ENCODE measurements around the gene CKS1B. TPM values are rescaled to one million over a fixed set of nuclear protein-coding genes. Genes with fewer than 3 reads are reported as not detected.

CKS1B gene
- polyA plus RNA-seq, 1 experiment: 111 TPM

DNA sequence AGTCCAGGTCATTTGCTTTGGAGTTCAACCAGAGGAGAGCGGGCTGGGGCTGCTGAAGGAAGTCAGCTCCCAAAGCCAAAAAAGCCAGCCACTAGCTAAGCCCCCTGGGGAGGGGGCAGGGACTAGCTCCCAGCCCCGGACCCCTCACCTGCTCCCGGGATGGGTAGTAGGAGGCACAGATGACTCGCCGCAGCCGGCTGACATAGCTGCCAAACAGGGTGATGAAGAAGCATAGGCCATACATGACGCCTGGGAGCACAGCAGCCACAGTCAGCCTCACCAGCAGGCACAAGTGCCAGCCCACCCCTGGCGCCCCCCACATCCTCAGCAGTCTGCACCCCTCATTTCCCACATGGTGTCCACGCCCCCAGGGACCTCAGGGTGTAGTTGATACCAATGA, 51.7 kb downstream of the CKS1B start:
- H3K36me3 ChIP-seq (ENCODE audit: control insufficient read depth, insufficient read depth, low read length): no peaks in the 10 kb centered on the region
- ChIA-PET POLR2A (no interaction called here), CTCF (interaction anchor here (1.0 to 1.5 kb wide), 2 partner anchors 10 to 12 kb away, joined by 3 to 4 read pairs; no protein-coding TSS in a partner anchor)
- no peak overlapping the region for H3K4me3 ChIP-seq (ENCODE audit: low read depth, low read length)
- DNase-seq (ENCODE audit: low read depth): no peak
- H3K27me3 ChIP-seq (ENCODE audit: control insufficient read depth, insufficient read depth, low read length): no peaks in the 10 kb centered on the region
- TF ChIP-seq, protein P1, sequence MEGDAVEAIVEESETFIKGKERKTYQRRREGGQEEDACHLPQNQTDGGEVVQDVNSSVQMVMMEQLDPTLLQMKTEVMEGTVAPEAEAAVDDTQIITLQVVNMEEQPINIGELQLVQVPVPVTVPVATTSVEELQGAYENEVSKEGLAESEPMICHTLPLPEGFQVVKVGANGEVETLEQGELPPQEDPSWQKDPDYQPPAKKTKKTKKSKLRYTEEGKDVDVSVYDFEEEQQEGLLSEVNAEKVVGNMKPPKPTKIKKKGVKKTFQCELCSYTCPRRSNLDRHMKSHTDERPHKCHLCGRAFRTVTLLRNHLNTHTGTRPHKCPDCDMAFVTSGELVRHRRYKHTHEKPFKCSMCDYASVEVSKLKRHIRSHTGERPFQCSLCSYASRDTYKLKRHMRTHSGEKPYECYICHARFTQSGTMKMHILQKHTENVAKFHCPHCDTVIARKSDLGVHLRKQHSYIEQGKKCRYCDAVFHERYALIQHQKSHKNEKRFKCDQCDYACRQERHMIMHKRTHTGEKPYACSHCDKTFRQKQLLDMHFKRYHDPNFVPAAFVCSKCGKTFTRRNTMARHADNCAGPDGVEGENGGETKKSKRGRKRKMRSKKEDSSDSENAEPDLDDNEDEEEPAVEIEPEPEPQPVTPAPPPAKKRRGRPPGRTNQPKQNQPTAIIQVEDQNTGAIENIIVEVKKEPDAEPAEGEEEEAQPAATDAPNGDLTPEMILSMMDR (IDR thresholded peaks at IDR 0.05; ENCODE audit: insufficient read depth, low read depth, low read length): no peak

DNA sequence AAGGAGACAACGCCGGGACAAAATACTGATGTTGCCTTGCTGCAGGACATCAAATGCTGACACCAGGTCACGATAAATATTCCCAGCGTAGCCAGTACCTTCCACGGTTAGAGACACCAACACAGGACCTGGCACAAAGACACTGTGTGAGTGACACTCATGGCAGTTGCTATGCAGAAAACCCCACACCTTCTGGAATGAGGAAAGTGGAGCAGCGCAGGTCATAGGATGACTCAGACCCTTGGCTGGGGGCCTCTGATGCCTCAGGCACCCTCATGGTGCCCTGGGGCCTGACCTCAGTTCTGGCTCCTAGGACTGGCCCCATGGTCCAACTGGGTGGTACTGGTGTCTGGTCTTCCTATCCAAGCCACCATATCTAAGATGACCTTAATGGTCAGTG, 52.1 kb downstream of the CKS1B start:
- no peak for DNase-seq (ENCODE audit: low read depth)
- Histone ChIP-seq H3K27me3 (ENCODE audit: control insufficient read depth, insufficient read depth, low read length) (no peaks in the 10 kb centered on the region), H3K4me3 (ENCODE audit: low read depth, low read length) (no peak overlapping the region), H3K36me3 (ENCODE audit: control insufficient read depth, insufficient read depth, low read length) (no peaks in the 10 kb centered on the region)
- ChIA-PET POLR2A (no interaction called here), CTCF (interaction anchor here (1.0 to 1.5 kb wide), 2 partner anchors 10 to 12 kb away, joined by 3 to 4 read pairs; no protein-coding TSS in a partner anchor)
- TF ChIP-seq, protein P1 (IDR thresholded peaks at IDR 0.05; ENCODE audit: insufficient read depth, low read depth, low read length): no peak

Small RNA genes within 50 kb of the gene (small RNA-seq; reads per million reads assigned to genes)
- gene MIR4258 (ENCODE audit: insufficient read length, low read depth, low replicate concordance): not detected
- gene RF00017 (ENCODE audit: insufficient read length, low read depth, low replicate concordance): not detected

Other genes with a start within 250 kb of the CKS1B start
- not detected in 2 replicates for gene KCNN3, start 104.4 kb upstream of the CKS1B start, polyA plus RNA-seq (2011; rRNA removed)
- 29.0 and 38.4 TPM in 2 replicates for gene PMVK, start 38.0 kb upstream of the CKS1B start, polyA plus RNA-seq (2011; rRNA removed)
- gene PBXIP1, start 18.6 kb upstream of the CKS1B start, polyA plus RNA-seq (2011; rRNA removed): 65.6 and 83.1 TPM in 2 replicates
- 18.0 and 21.0 TPM in 2 replicates for gene PYGO2, start 12.9 kb upstream of the CKS1B start, polyA plus RNA-seq (2011; rRNA removed)
- 455 and 653 TPM in 2 replicates for gene SHC1, start 3.9 kb upstream of the CKS1B start, polyA plus RNA-seq (2011; rRNA removed)
- 26.5 and 40.5 TPM in 2 replicates for gene FLAD1, start 8.7 kb downstream of the CKS1B start, polyA plus RNA-seq (2011; rRNA removed)
- not detected in 2 replicates for gene LENEP, start 18.9 kb downstream of the CKS1B start, polyA plus RNA-seq (2011; rRNA removed)
- 18.1 and 29.4 TPM in 2 replicates for gene ZBTB7B, start 28.1 kb downstream of the CKS1B start, polyA plus RNA-seq (2011; rRNA removed)
- 0.17 and 0.38 TPM in 2 replicates for gene DCST2, start 59.1 kb downstream of the CKS1B start, polyA plus RNA-seq (2011; rRNA removed)
- gene DCST1, start 59.1 kb downstream of the CKS1B start, polyA plus RNA-seq (2011; rRNA removed): not detected in 2 replicates
- gene ADAM15, start 76.6 kb downstream of the CKS1B start, polyA plus RNA-seq (2011; rRNA removed): 55.1 and 88.8 TPM in 2 replicates
- 6.6 and 12.4 TPM in 2 replicates for gene EFNA4, start 89.1 kb downstream of the CKS1B start, polyA plus RNA-seq (2011; rRNA removed)
- 1.4 and 1.8 TPM in 2 replicates for gene EFNA3, start 104.2 kb downstream of the CKS1B start, polyA plus RNA-seq (2011; rRNA removed)
- gene EFNA1, start 153.2 kb downstream of the CKS1B start, polyA plus RNA-seq (2011; rRNA removed): 1.1 and 1.6 TPM in 2 replicates
- 39.5 and 47.4 TPM in 2 replicates for gene SLC50A1, start 161.2 kb downstream of the CKS1B start, polyA plus RNA-seq (2011; rRNA removed)
- gene DPM3, start 165.8 kb downstream of the CKS1B start, polyA plus RNA-seq (2011; rRNA removed): 28.0 and 34.1 TPM in 2 replicates
- 211 and 225 TPM in 2 replicates for gene KRTCAP2, start 198.6 kb downstream of the CKS1B start, polyA plus RNA-seq (2011; rRNA removed)
- 3.5 and 5.4 TPM in 2 replicates for gene TRIM46, start 199.2 kb downstream of the CKS1B start, polyA plus RNA-seq (2011; rRNA removed)
- 48.0 and 61.4 TPM in 2 replicates for gene THBS3, start 233.2 kb downstream of the CKS1B start, polyA plus RNA-seq (2011; rRNA removed)
- gene MTX1, start 234.0 kb downstream of the CKS1B start, polyA plus RNA-seq (2011; rRNA removed): 56.5 and 72.7 TPM in 2 replicates